H1 (cell line): ENCODE measurements around the gene TXNDC5. TPM values are rescaled to one million over a fixed set of nuclear protein-coding genes. Genes with fewer than 3 reads are reported as not detected.

Experiments used
- polyA plus RNA-seq, 7 experiments: library from polyadenylated mRNA; depleted of rRNA in 3 of 7; stranded (reverse) in 5 of 7; unstranded in 2 of 7; fragments of >200 nt in 5 of 7; fragments of 200-250 nt in 2 of 7; gene quantifications; 1 replicate in 5 of 7; 2 replicates in 1 of 7; 4 replicates in 1 of 7; pipeline versions ENCODE4 v1.2.1 to v1.2.3, GENCODE V29; 2011 to 2013; ENCODE audit warnings: missing spikeins in 2 of 7, mixed read lengths in 2 of 7
- total RNA-seq: library from RNA; stranded (reverse); fragmentation: NEBNext Ultra II Directional; extraction: Animal tissue kit (Norgen Biotek cat#: 25700); gene quantifications from 2 replicates; pipeline ENCODE4 v1.2.1, GENCODE V29; 2021
- TF ChIP-seq, protein P1 (sequence below), 3 experiments: IDR thresholded peaks; 1 replicate in 2 of 3; 2 replicates in 1 of 3; pipeline versions ENCODE4 v1.5.1 to v1.6.1; 2011; ENCODE audit warnings: low read length in 3 of 3, mild to moderate bottlenecking in 3 of 3, inconsistent platforms in 2 of 3, low read depth in 1 of 3, moderate library complexity in 1 of 3; ENCODE audit not compliant: insufficient read depth in 1 of 3; ENCODE audit errors: control extremely low read depth in 1 of 3

TXNDC5 gene
- total and polyA plus RNA-seq, 2 of the 8 experiments (the other 6 are each of a cell fraction or from before 2014, with no cell fraction given), result 114 to 172 TPM

GRCh38 chr6:7899889-7900213 lies 10.7 kb downstream of the TXNDC5 start (continued):
- TF ChIP-seq, protein P1, sequence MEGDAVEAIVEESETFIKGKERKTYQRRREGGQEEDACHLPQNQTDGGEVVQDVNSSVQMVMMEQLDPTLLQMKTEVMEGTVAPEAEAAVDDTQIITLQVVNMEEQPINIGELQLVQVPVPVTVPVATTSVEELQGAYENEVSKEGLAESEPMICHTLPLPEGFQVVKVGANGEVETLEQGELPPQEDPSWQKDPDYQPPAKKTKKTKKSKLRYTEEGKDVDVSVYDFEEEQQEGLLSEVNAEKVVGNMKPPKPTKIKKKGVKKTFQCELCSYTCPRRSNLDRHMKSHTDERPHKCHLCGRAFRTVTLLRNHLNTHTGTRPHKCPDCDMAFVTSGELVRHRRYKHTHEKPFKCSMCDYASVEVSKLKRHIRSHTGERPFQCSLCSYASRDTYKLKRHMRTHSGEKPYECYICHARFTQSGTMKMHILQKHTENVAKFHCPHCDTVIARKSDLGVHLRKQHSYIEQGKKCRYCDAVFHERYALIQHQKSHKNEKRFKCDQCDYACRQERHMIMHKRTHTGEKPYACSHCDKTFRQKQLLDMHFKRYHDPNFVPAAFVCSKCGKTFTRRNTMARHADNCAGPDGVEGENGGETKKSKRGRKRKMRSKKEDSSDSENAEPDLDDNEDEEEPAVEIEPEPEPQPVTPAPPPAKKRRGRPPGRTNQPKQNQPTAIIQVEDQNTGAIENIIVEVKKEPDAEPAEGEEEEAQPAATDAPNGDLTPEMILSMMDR (IDR thresholded peaks at IDR 0.05; ENCODE audit: control extremely low read depth in 1 of 3, insufficient read depth in 1 of 3, low read depth in 1 of 3, low read length in 3 of 3), result no peak
- TF ChIP-seq, all 59 proteins: peak for 0
